ENCODE data around the gene ULK4. TPM values are rescaled to one million over a fixed set of nuclear protein-coding genes. Genes with fewer than 3 reads are reported as not detected.

ULK4 gene
- total RNA-seq (2021) = 5.9 and 8.7 TPM in 2 replicates
- Bru-seq, nascent RNA = percentile 52 among the genes with signal in this experiment
- percentile 43 among the genes with signal in this experiment for BruChase-seq, experiment 1, labeled RNA remaining after a 2-hour chase
- BruChase-seq, experiment 2, labeled RNA remaining after a 6-hour chase = percentile 35 among the genes with signal in this experiment
- long read RNA-seq, partial matches to known transcripts = 0 of 12 reads
- long read RNA-seq, other reads (novel, unspliced or antisense) = 12 of 12 reads

GRCh38 chr3:41961751-41962679 is at the start of gene ULK4:
TSS of gene ULK4 (minus strand) at chr3:41962103. CDS start at chr3:41954759, 7,344 bp downstream.
- Histone ChIP-seq H3K9me2 (ENCODE audit: insufficient read depth) (no peaks in the 10 kb centered on the region), H2AFZ (peak within 1 kb of the TSS; percentile 100), H3K27ac (peak within 1 kb of the TSS; percentile 18; the same call in 1 of the 2 replicates), H3F3A (ENCODE audit: insufficient read depth, low read depth) (peaks cover 3% of the 10 kb centered on the region; the same call in 1 of the 2 replicates), H3K4me1 (replicated peaks; ENCODE audit: insufficient read depth) (0 out of 2 replicates have a peak, but pooled peaks cover 14% of the 10 kb centered on the region), H4K20me1 (ENCODE audit: insufficient read depth) (no peaks in the 10 kb centered on the region), H3K9me3 (ENCODE audit: insufficient read depth, low read depth) (no peaks in the 10 kb centered on the region), H3K4me3 (peak within 1 kb of the TSS; percentile 93), H3K4me2 (peak within 1 kb of the TSS; percentile 82), H3K79me2 (ENCODE audit: low read depth) (no peaks in the 10 kb centered on the region), H3K27me3 (ENCODE audit: insufficient read depth, low read depth) (no peaks in the 10 kb centered on the region), H3K36me3 (ENCODE audit: low read depth) (no peaks in the 10 kb centered on the region)
- ChIA-PET POLR2A (ENCODE audit: unreplicated experiment) (interaction anchor here (0.6 to 0.7 kb wide), 4 partner anchors 51 to 629 kb away, joined by 3 to 15 read pairs (median 4); partner anchors contain the start of gene SS18L2), CTCF (interaction anchor here (0.7 kb wide), 1 partner anchor 51 kb away, joined by 3 read pairs; no protein-coding TSS in a partner anchor)
- intact Hi-C loops (cut with micrococcal nuclease; ENCODE audit: unreplicated experiment) = loop anchor here (1.0 to 2.0 kb wide), 2 partner anchors 51 to 119 kb away; no protein-coding TSS in a partner anchor
- TF ChIP-seq EZH2 (IDR thresholded peaks at IDR 0.05; ENCODE audit: low read depth) (no peak), CTCF (conservative IDR thresholded peaks at IDR 0.05) (no peak)
- DNase-seq = peak; percentile 97
- BruUV-seq (replicated peaks) = no TSS peak

GRCh38 chr3:42010530-42010929 is 48.6 kb upstream of the ULK4 start:
- peaks cover 12% of the 10 kb centered on the region; the same call in 1 of the 2 replicates for H3K79me2 ChIP-seq (ENCODE audit: low read depth)
- H3K36me3 ChIP-seq (ENCODE audit: low read depth) = no peaks in the 10 kb centered on the region
- peaks cover 14% of the 10 kb centered on the region; the same call in 1 of the 2 replicates for H3K4me1 ChIP-seq (replicated peaks; ENCODE audit: insufficient read depth)
- H3K27me3 ChIP-seq (ENCODE audit: insufficient read depth, low read depth) = no peaks in the 10 kb centered on the region
- H3K27ac ChIP-seq = no peak overlapping the region
- intact Hi-C loops (cut with micrococcal nuclease; ENCODE audit: unreplicated experiment) = loop anchor here (10.0 kb wide), 1 partner anchor 116 kb away; no protein-coding TSS in a partner anchor
- no peak for TF ChIP-seq CTCF (conservative IDR thresholded peaks at IDR 0.05)
- no peak for TF ChIP-seq EZH2 (IDR thresholded peaks at IDR 0.05; ENCODE audit: low read depth)
- ChIA-PET POLR2A (ENCODE audit: unreplicated experiment) (no interaction called here), CTCF (no interaction called here)
- H3F3A ChIP-seq (ENCODE audit: insufficient read depth, low read depth) = peaks cover 14% of the 10 kb centered on the region; the same call in 1 of the 2 replicates
- no peaks in the 10 kb centered on the region for H3K9me2 ChIP-seq (ENCODE audit: insufficient read depth)
- BruUV-seq (replicated peaks) = no TSS peak
- no peak for DNase-seq
- no peak overlapping the region for H3K4me2 ChIP-seq
- H2AFZ ChIP-seq = no peak overlapping the region
- no peaks in the 10 kb centered on the region for H3K9me3 ChIP-seq (ENCODE audit: insufficient read depth, low read depth)
- no peaks in the 10 kb centered on the region for H4K20me1 ChIP-seq (ENCODE audit: insufficient read depth)
- no peak overlapping the region for H3K4me3 ChIP-seq

DNA sequence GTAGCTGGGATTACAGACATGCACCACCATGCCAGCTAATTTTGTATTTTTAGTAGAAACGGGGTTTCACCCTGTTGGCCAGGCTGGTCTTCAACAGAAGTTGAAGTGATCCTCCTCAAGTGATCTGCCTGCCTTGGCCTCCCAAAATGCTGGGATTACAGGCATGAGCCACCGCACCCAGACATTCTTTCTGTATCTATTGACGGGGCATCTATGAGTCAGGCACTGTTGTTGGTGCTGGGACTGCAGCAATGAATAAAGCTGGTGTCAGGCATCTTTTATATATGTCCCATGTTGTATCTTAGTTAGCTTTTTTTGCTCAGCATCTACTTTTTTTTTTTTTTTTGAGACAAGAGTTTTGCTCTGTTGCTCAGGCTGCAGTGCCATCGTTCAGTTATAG is 47.6 kb upstream of the ULK4 start:
- no peak for TF ChIP-seq CTCF (conservative IDR thresholded peaks at IDR 0.05)
- TF ChIP-seq EZH2 (IDR thresholded peaks at IDR 0.05; ENCODE audit: low read depth) = no peak

More for the DNA sequence above, 47.6 kb upstream of the ULK4 start:
- Histone ChIP-seq H4K20me1 (ENCODE audit: insufficient read depth) (no peaks in the 10 kb centered on the region), H3K9me2 (ENCODE audit: insufficient read depth) (no peaks in the 10 kb centered on the region), H3K4me2 (no peak overlapping the region), H3K79me2 (ENCODE audit: low read depth) (peaks cover 1% of the 10 kb centered on the region; the same call in 1 of the 2 replicates), H2AFZ (no peak overlapping the region), H3K4me3 (no peak overlapping the region), H3K27ac (no peak overlapping the region), H3K9me3 (ENCODE audit: insufficient read depth, low read depth) (no peaks in the 10 kb centered on the region), H3K36me3 (ENCODE audit: low read depth) (no peaks in the 10 kb centered on the region), H3F3A (ENCODE audit: insufficient read depth, low read depth) (peaks cover 14% of the 10 kb centered on the region; the same call in 1 of the 2 replicates), H3K27me3 (ENCODE audit: insufficient read depth, low read depth) (no peaks in the 10 kb centered on the region), H3K4me1 (replicated peaks; ENCODE audit: insufficient read depth) (peaks cover 6% of the 10 kb centered on the region; the same call in 1 of the 2 replicates)
- intact Hi-C loops (cut with micrococcal nuclease; ENCODE audit: unreplicated experiment) = no loop called here
- BruUV-seq (replicated peaks) = no TSS peak
- ChIA-PET CTCF (no interaction called here), POLR2A (ENCODE audit: unreplicated experiment) (no interaction called here)
- DNase-seq = no peak
